Ecto neural progenitor cell (in vitro differentiated cells): ENCODE data around the gene RRP8.

Experiments used
- DNase-seq: peaks from one replicate; pipeline ENCODE4 v3.0.0-alpha.2; 2018; ENCODE audit warnings: low spot score

The RRP8 gene

DNA sequence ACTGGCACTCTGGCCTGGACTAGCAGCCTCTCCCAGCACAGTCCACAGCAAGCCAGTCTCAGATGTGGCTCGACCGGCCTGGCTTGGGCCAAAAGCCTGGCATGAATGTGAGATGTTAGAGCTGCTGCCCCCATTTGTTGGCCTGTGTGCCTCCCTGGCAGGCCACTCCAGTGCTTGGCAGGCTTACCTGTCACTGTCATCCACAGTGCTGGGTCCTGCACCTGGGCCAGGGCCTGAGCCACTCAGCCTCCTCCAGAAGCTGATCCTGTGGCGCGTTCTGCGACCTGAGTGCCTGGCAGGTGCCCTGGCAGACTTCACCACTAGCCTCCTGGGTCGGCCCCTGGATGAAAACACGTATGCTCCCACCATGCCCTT is 36.1 kb downstream of the RRP8 start:
- no peak for DNase-seq

DNA sequence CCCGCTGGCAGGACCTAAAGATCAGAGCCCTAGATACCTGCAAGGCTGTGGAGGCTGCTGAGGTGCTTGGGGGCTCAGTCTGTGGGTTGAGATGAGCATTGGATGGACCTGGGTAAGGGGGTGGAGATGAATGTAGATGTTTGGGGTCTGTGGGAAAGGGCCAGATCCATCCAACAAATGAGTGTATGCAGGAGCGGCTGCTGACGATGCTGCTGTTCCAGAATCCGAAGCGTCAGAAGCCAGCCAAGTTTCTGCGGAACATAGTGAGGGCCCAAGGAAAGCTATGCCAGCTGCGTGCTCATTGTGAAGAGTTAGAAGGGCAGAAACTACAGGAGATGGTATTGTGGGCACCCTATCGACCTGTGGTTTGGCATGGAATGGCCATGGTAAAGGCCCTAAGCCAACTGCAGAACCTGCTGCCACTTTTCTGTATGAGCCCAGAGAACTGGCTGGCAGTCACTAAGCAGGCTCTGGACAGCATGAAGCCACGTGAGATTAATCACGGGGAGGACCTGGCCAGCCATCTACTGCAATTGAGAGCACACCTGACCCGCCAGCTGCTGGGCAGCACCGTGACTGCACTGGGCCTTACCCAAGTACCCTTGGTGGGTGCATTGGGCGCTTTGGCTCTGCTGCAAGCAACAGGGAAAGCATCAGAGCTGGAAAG is 36.6 kb downstream of the RRP8 start:
- no peak for DNase-seq

DNA sequence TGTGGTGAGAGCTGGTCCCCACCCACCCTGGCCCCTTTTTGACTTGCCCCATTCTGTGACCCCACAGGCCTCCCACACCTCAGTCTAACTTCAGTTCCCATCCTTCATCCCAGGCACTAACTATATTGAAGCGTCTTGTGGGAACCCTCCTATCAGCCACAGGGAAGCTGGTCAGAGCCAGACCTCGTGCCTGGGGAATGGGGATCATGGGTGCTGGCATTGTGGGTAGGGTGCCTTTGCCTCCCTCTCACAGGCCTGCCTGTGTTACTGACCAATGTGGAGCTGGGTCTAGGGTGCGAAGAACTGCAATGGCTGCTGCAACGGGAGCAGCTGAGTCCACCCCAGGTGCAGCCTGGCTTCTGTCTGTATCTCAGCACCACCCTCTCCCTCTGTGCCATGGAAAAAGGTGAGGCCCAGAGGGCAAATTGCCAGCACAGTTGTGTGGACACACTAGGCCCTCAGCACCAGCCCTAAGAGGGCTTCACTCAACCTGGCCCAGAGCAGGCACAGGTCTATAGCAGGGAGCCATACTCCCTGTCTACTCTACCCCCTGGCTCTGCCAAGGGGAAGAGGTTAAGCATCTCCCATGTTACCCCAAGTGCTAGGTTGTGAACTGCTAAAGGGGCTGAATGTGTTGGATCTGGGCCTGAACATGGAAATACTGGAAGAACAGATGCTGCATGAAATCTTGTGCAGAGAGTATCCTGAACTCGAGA is 37.3 kb downstream of the RRP8 start:
- DNase-seq = no peak

DNA sequence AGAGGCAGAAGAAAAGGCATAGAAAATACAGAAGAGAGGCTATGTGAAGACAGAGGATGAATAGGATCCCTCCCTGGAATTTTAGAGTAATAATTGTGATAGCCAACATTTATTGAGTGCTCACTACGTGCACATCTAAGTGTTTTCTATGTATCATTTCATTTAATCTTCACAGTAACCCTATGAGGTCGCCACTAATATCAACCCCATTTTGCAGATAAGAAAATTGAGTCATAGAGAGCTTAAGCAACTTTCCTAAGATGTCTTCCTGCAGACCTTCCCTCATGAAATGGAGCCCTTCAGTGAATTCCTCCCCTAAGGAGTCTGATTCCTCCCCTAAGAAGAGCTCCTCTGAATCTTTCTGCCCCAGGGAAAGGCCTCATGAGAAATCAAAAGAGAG is 38.1 kb downstream of the RRP8 start:
- no peak for DNase-seq

DNA sequence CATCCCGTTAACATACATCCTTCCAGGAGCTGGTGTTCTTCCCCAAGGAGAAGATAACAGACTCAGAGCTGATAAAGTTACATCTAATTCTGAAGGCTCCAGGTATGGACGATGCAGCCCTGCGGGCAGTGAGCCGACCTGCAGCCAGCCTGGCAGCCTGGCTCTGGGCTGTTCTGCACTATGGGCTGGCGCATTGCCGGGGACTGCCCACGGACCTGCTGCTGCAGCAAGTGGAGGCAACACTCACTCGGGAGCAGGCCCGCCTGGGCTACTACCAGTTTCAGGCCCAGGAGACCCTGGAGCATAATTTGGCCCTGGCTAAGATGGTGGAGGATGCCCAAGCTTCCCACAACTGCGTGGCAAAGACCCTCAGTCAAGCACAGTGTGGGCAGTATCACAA is 39.7 kb downstream of the RRP8 start:
- no peak for DNase-seq

DNA sequence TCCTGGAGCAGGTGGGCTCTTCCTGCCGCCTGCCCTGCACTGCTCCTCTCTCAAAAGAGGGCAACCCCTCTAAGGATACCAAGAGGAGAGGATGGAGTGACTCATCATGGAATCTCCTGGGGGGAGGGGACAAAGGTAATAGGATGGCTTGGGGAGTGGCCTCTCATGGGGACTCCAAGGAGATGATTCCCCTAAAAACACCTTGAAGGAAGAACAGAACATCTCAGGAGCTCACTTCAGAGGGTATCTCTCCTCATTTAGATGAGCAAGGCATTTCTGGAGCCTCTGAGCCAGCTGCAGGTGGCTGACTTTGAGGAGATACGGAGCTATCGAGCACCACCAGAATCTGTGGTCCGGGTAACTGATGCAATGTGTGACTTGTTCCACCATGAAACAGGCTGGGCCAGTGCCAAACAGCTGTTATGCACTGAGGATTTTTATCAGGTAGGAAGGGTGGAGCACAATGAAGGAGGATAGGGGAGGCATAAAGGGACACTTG is 40.2 kb downstream of the RRP8 start:
- DNase-seq = no peak

DNA sequence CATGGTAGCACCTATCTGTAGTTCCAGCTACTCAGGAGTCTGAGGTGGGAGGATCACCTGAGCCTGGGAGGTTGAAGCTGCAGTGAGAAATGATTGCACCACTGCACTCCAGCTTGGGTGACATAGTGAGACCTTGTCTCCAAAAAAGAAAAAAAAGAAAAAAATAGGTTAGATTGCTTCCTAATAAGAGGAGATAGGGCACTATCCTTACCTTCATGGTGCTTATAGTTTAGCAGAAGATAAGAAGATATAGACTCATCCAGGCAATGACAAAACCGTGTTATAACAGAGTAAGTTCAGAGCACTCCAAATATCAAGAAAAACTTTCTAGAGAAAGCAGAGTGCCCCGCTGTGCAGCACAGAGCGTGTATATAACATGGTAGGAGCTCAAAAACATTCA is 42.1 kb downstream of the RRP8 start:
- no peak for DNase-seq

DNA sequence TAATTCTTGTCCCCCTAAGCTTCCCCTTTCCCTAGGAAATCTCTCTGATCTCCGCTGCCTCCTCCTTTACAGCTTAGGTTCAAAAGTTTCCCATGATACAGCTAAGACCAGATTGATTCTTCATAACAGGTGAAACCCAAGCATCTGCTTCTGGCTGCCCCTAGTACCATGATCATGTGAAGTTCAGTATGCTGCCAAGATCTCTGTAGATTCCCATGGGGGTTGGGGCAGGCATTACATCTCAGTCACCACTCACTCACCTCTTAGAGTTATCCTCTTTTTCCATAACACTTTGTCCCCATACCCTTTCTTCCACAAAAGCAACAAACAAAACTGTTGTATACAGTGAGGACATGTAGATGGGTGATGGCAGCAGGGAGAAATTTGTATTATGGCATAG is 44.0 kb downstream of the RRP8 start:
- no peak for DNase-seq

DNA sequence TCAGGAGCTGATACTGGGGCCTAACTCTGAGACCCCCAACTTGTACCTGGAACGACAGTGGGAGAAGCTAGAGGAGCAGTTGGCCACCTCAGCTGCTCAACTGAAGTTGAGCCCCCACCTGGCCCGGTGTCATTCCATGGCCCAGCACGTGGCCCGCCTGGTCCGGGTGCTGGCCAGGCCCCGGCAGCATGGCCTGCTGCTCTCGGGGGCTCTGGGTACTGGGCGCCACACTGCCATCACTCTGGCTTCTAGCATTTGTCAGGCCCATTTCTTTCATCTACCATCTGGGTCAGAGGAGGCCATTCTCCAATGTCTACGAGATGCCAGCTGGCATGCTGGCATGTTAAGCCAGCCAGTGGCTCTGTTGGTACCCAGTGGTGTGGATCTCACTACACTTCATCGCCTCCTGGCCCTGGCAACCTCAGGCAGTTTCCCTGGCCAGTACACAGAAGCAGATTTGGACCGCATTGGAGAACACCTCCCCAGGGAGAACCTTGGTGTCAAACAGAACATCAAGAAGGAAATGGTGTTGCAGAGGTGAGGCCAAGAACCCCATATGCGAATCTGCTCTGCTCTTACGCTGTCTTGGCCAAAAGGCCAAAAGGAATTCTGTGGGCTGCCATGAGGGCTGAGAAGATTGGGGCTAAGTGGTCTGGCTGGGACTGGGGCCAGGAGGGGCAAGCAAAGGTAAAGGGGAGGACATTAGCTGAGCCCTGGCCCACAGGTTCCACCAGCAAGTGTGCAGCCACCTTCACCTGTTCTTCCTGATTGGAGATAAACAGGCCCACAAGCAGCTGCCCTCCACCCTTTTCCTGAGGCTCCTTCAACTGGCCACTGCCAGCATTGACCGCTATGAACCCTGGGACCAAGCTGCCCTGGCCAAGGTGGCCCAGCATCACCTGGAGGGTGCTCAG is 45.4 kb downstream of the RRP8 start:
- no peak for DNase-seq

DNA sequence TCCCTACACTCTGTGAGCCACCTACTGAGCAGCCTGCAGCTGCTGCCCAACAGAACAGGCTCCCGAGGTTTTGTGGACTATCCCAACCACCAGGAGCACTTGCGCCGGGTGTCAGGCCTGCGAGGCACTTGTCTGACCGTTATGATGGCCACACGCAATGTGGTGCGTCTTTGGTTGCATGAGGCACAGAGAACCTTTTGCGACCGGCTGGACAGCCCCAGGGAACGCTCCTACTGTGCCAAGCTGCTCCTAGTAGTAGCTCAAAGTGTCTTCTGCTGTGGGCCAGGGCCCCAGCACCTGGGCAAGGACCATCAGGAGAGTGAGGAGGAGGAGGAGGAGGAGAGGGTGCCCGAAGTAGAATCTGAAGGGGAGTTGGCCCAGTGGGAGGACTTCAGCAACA is 46.4 kb downstream of the RRP8 start:
- DNase-seq = no peak

DNA sequence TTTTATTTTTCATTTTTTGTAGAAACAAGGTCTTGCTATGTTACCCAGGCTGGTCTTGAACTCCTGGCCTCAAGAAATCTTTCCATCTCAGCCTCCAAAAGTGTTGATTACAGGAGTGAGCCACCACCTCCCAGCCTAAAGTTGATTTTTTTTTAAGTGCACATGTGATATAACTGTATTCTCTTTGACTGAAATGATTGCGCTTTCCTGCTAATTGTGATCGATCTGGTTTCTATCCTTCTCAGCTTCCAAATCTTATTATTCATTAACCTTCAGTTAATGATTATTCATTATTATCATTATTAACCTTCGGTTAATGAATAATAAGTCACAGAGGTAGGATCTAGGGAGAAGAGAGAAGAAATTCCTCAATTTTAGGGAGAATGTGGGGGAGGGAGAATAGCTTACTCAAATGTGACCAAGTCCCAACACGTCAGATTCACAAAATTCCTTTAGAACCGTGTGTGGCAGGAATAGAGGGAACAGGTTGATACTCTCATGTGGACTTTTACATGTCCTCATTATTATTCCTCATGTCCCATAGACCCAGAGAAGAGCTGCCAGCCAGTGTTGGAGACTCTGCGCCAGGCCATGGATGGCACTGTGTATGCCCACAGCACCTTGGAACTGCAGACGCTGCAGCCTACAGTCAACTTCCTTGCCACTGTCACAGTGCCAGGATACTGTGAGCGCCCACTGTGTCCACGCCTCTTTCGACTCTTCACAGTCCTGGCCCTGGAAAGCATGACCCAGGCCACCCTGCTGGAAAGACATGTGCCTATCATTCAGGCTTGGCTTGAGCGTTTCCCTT is 47.1 kb downstream of the RRP8 start:
- no peak for DNase-seq

DNA sequence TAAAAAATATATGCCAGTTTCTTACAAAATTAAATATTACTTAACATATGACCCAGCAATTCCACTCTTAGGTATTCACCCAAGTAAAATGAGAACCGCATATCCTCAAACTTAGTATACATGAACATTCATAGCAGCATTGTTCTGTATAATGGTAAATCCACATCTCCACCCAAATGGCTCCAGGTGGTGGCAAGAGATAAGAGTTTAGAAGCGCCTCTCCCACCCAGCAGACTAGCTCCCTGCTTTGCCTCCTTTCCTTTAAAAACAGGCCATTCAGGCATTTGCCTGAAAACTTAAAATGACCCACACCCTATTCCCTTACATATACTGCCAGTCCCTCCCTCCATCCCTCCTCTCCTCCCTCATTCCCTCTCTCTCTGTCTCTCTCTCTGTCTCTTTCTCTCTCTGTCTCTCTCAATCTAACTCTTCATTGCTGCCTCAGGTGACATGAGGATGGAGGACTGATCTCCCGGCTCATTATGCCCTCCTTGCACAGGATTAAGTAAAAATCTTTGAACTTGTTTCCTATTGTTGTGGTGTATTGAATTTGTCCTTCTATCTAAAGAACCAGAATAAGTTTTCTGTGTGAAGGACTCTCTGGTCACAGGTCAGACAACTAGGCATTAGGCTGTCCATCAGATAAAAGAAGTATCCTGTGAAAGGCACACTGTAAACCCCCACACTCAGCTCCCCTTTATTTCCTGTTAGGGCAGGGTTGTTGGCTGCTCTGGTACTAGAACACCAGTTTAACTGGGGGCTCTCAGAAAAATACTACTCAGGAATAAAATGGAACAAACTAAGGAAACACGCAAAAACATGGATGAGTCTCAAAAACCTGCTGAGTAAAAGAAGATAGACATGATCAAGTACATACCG is 48.3 kb downstream of the RRP8 start:
- no peak for DNase-seq

DNA sequence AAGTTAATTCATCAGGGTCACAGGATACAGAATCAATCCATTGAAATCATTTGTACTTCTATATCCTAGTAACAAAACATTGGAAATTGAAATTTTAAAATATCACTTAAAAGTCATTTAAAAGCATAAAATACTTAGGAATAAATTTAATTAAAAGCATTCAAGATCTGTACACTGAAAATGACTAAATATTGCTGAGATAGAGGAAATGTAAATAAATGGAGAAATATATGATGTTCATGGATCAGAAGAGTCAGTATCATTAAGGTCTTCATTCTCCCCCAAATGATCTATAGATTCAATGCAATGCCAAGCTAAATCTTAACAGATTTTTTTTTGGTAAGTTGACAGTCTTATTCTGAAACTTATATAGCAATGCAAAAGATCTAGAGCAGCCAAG is 49.8 kb downstream of the RRP8 start:
- DNase-seq = no peak

DNA sequence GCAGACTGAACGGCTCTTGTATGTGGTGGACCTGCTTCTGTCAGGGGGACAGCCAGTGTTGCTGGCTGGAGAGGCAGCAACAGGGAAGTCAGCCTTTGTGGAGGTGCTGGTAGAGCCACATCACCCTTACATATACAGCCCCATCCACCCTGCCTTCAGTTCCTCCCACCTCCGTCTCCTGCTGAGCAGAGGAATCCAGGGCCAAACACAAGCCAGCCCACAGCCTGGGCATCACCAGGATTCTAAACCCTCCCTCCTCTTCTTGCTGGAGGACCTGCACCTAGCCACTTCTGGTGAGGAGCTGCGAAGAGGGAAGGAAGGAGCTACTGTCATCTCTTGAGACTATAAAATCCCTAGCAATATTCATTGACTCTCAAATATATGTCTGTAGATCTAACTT is 54.8 kb downstream of the RRP8 start:
- no peak for DNase-seq

DNA sequence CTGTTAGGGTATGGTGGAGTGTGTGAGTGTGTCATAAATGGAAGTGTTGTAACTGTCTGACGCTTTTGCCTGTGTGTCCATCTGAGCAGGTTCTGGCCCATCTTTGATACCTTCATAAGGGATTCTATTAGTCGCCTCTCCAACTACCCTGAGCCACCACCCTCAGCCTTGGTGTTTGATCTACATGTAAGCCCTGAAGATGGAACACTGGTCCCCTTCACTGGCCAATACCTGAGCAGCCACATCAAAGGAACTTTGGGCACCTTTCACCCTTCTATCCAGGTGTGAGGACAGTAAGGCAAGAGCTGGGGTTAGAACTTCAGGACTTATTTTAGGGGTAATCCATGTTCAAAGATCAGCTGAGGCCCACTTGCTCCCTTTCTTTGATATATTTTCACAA is 55.3 kb downstream of the RRP8 start:
- DNase-seq = no peak

DNA sequence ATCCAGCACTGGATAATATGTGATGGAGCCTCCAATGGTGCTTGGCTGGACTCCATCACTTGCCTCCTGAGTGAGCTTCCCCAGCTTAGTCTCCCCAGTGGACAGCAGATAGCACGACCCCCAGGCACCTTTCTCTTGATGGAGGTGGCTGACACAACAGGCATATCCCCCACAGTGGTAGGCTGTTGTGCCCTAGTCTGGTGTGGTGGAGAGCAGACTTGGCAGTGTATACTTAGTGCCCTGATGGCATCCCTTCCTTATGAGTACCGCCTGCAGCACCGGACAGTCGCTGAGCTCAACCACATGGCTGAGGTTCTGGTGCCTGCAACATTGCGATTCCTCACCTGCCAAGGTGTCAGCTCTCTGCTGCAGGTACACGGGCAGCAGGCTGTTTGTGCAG is 56.2 kb downstream of the RRP8 start:
- no peak for DNase-seq

DNA sequence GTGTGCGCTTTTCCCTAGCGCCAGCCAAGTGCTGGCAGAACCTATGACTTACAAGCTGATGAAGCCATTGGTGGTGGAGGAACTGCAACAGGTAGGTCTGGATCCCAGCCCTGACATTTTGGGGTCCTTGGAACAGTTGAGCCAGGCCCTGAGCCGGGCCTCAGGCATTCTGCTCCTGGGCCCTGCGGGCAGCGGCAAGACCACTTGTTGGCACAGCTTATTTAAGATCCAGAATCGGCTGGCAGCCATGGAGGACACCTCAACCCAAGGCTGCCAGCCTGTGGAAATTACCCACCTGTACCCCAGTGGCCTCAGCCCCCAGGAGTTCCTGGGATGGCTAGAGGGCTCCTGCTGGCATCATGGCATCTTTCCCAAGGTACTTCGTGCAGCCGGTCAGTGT is 56.7 kb downstream of the RRP8 start:
- no peak for DNase-seq

DNA sequence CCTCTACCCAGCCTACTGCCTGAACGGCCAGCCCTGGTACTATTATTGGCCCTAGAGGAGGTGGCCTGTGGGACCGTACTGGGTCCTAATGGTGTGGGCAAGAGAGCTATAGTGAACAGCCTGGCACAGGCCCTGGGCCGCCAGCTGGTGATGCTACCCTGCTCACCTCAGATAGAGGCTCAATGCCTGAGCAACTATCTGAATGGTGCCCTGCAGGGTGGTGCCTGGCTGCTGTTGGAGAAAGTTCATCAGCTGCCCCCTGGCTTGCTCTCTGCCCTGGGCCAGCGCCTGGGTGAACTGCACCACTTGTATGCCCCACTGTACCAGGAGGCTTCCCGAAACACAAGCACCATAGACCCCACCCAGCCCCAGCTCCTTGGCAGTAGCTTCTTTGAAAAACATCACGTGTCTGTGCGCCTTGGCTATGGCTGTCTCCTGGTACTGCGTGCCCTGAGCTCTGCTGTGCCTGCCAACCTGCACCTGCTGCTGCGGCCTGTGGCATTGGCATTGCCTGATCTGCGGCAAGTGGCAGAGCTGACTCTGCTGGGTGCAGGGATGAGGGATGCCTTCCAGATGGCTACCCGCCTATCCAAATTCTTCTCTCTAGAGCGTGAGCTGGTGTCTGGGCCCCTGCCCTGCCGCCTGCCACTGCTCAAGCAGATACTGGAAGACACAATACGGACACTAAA is 57.4 kb downstream of the RRP8 start:
- no peak for DNase-seq
